Fibroblast of lung (primary cell): ENCODE data around the gene LIF. TPM values are rescaled to one million over a fixed set of nuclear protein-coding genes. Genes with fewer than 3 reads are reported as not detected.

Source experiments
- DNase-seq, 2 donors: peaks; one replicate each; pipeline versions ENCODE4 v3.0.0 to v3.0.0-alpha.2; 2010; ENCODE audit warnings: low read depth in 2 of 2
- H2AFZ ChIP-seq: 2 replicates; pipeline ENCODE4 v1.5.1; 2012; ENCODE audit warnings: low read length, control low read depth, inconsistent platforms
- H3K27ac ChIP-seq: 2 replicates; pipeline ENCODE4 v1.5.1; 2011; ENCODE audit warnings: low read length, control low read depth; ENCODE audit not compliant: insufficient read depth
- H3K27me3 ChIP-seq: 2 replicates; pipeline ENCODE4 v1.5.1; 2011; ENCODE audit warnings: mild to moderate bottlenecking, low read length; ENCODE audit not compliant: control insufficient read depth, insufficient read depth
- H3K36me3 ChIP-seq: 2 replicates; pipeline ENCODE4 v1.5.1; 2011; ENCODE audit warnings: low read length; ENCODE audit not compliant: control insufficient read depth, insufficient read depth
- H3K4me1 ChIP-seq: 2 replicates; pipeline ENCODE4 v1.5.1; 2011; ENCODE audit warnings: low read length; ENCODE audit not compliant: control insufficient read depth, insufficient read depth; ENCODE audit errors: extremely low read depth
- H3K4me2 ChIP-seq: 2 replicates; pipeline ENCODE4 v1.5.1; 2011; ENCODE audit warnings: low read length, control low read depth; ENCODE audit not compliant: insufficient read depth; ENCODE audit errors: extremely low read depth
- H3K4me3 ChIP-seq, 4 experiments: fragments of 200-600 bp in 1 of 4; sonication (generic) in 1 of 4; replicated peaks in 1 of 4; 2 replicates each; pipeline ENCODE4 v1.5.1; 2011 to 2016; ENCODE audit warnings: low read length in 4 of 4, low read depth in 3 of 4, mild to moderate bottlenecking in 3 of 4, control low read depth in 2 of 4, inconsistent platforms in 1 of 4, mixed read lengths in 1 of 4; ENCODE audit not compliant: insufficient read depth in 1 of 4; ENCODE audit errors: control extremely low read depth in 1 of 4
- H3K79me2 ChIP-seq: 2 replicates; pipeline ENCODE4 v1.5.1; 2012; ENCODE audit warnings: mild to moderate bottlenecking, low read length, inconsistent platforms; ENCODE audit not compliant: control insufficient read depth, insufficient read depth
- H3K9ac ChIP-seq: 2 replicates; pipeline ENCODE4 v1.5.1; 2011; ENCODE audit warnings: mild to moderate bottlenecking, low read length, control low read depth; ENCODE audit not compliant: insufficient read depth
- H3K9me3 ChIP-seq: 2 replicates; pipeline ENCODE4 v1.5.1; 2012; ENCODE audit warnings: low read depth, low read length; ENCODE audit not compliant: control insufficient read depth, insufficient read depth
- H4K20me1 ChIP-seq: 2 replicates; pipeline ENCODE4 v1.5.1; 2011; ENCODE audit warnings: low read length; ENCODE audit not compliant: control insufficient read depth, insufficient read depth; ENCODE audit errors: extremely low read depth
- CTCF ChIP-seq, 2 donors: IDR thresholded peaks in 1 of 2; conservative IDR thresholded peaks in 1 of 2; 1 replicate in 1 of 2; 2 replicates in 1 of 2; pipeline ENCODE4 v1.5.1; 2011 to 2012; ENCODE audit warnings: low read length in 2 of 2, control low read depth in 1 of 2, inconsistent platforms in 1 of 2, low read depth in 1 of 2, mild to moderate bottlenecking in 1 of 2
- EZH2 ChIP-seq: IDR thresholded peaks from 2 replicates; pipeline ENCODE4 v1.5.1; 2012; ENCODE audit warnings: low read length, control low read depth, mild to moderate bottlenecking; ENCODE audit errors: missing control alignments
- polyA plus RNA-seq, 2 donors: library from polyadenylated mRNA; depleted of rRNA in 1 of 2; stranded (reverse) in 1 of 2; unstranded in 1 of 2; fragments of >200 nt; gene quantifications; 2 replicates each; pipeline ENCODE4 v1.2.1, GENCODE V29; 2011 to 2012; ENCODE audit warnings: missing spikeins in 1 of 2
- total RNA-seq: library from RNA; depleted of rRNA; stranded (reverse); fragments of >200 nt; gene quantifications from 2 replicates; pipeline ENCODE4 v1.2.1, GENCODE V29; 2014

LIF gene
- total and polyA plus RNA-seq, 2 donors (not counting 1 experiment from before 2014, with no cell fraction given): 4.5 to 11.2 TPM

GRCh38 chr22:30239488-30240405 is 6.8 kb downstream of the LIF start:
- Histone ChIP-seq H3K27ac (no peak overlapping the region), H3K36me3 (peaks cover 20% of the 10 kb centered on the region), H3K9me3 (no peaks in the 10 kb centered on the region), H3K4me1 (peaks cover 46% of the 10 kb centered on the region), H4K20me1 (no peaks in the 10 kb centered on the region), H3K27me3 (no peaks in the 10 kb centered on the region), H3K79me2 (peaks cover 21% of the 10 kb centered on the region), H2AFZ (no peak overlapping the region), H3K4me3 (no peak overlapping the region), H3K4me2 (no peak overlapping the region), H3K9ac (no peak overlapping the region)
- TF ChIP-seq CTCF (conservative IDR thresholded peaks at IDR 0.05 in 1 of 2, IDR thresholded peaks at IDR 0.05 in 1 of 2; ENCODE audit: low read depth in 1 of 2, low read length in 2 of 2): no peak
- TF ChIP-seq EZH2: no peak
- no peak for DNase-seq

- H2AFZ ChIP-seq: no peak overlapping the region
- H3K27me3 ChIP-seq: no peaks in the 10 kb centered on the region
- H3K79me2 ChIP-seq: peaks cover 14% of the 10 kb centered on the region
- H4K20me1 ChIP-seq: no peaks in the 10 kb centered on the region
- DNase-seq: peak; percentile 78 to 89
- no peak overlapping the region for H3K9ac ChIP-seq
- no peaks in the 10 kb centered on the region for H3K9me3 ChIP-seq
- peak overlapping the region; percentile 25 for H3K27ac ChIP-seq
- no peak overlapping the region for H3K4me2 ChIP-seq
- no peak overlapping the region for H3K4me3 ChIP-seq
- TF ChIP-seq EZH2 (no peak), CTCF (conservative IDR thresholded peaks at IDR 0.05 in 1 of 2, IDR thresholded peaks at IDR 0.05 in 1 of 2; ENCODE audit: low read depth in 1 of 2, low read length in 2 of 2) (no peak)
- H3K4me1 ChIP-seq: peaks cover 46% of the 10 kb centered on the region
- H3K36me3 ChIP-seq: peaks cover 15% of the 10 kb centered on the region
Measured at GRCh38 chr22:30238661-30239487, 7.7 kb downstream of the LIF start.

GRCh38 chr22:30238136-30238535 is 8.4 kb downstream of the LIF start:
- H4K20me1 ChIP-seq: no peaks in the 10 kb centered on the region
- no peaks in the 10 kb centered on the region for H3K27me3 ChIP-seq
- H3K27ac ChIP-seq: no peak overlapping the region
- H3K36me3 ChIP-seq: peaks cover 9% of the 10 kb centered on the region
- no peak overlapping the region for H2AFZ ChIP-seq
- peaks cover 7% of the 10 kb centered on the region for H3K79me2 ChIP-seq
- H3K4me1 ChIP-seq: peaks cover 45% of the 10 kb centered on the region
- no peak overlapping the region for H3K4me3 ChIP-seq
- no peak overlapping the region for H3K4me2 ChIP-seq
- no peaks in the 10 kb centered on the region for H3K9me3 ChIP-seq
- no peak overlapping the region for H3K9ac ChIP-seq
- TF ChIP-seq EZH2 (no peak), CTCF (conservative IDR thresholded peaks at IDR 0.05 in 1 of 2, IDR thresholded peaks at IDR 0.05 in 1 of 2; ENCODE audit: low read depth in 1 of 2, low read length in 2 of 2) (no peak)
- DNase-seq: peak in 1 of 2 donors; percentile 75
